NCI-H1930 (cell line): ENCODE measurements around the gene NCEH1.
"Not testable (repeated sequence)": the region's sequence is repeated elsewhere in the genome, so short reads cannot be mapped to it uniquely, and the experiment has no call there.

Experiments
- DNase-seq, 2 experiments: peaks; one replicate each; lab custom pipeline; 2025; lab: John Stamatoyannopoulos, UW

NCEH1 gene

GRCh38 chr3:172707967-172708366 lies 2.9 kb downstream of the NCEH1 start:
- no peak for DNase-seq

GRCh38 chr3:172707030-172707429 lies 3.8 kb downstream of the NCEH1 start:
- no peak for DNase-seq

- DNase-seq, result no peak
Measured at GRCh38 chr3:172705170-172705569, 5.7 kb downstream of the NCEH1 start.

GRCh38 chr3:172704001-172704400 lies 6.9 kb downstream of the NCEH1 start:
- DNase-seq, result no peak

GRCh38 chr3:172702731-172703130 lies 8.1 kb downstream of the NCEH1 start:
- DNase-seq, result not testable (repeated sequence)

- DNase-seq, result no peak
Measured at GRCh38 chr3:172702256-172702655, 8.6 kb downstream of the NCEH1 start.

GRCh38 chr3:172701751-172702150 lies 9.1 kb downstream of the NCEH1 start:
- DNase-seq, result no peak

GRCh38 chr3:172700936-172701455 lies 9.9 kb downstream of the NCEH1 start:
- DNase-seq, result no peak

- DNase-seq, result no peak
Measured at GRCh38 chr3:172700256-172700655, 10.6 kb downstream of the NCEH1 start.

- no peak for DNase-seq
Measured at GRCh38 chr3:172699031-172699430, 11.8 kb downstream of the NCEH1 start.

GRCh38 chr3:172698631-172699030 lies 12.2 kb downstream of the NCEH1 start:
- DNase-seq, result no peak

- no peak for DNase-seq
Measured at GRCh38 chr3:172697558-172697957, 13.3 kb downstream of the NCEH1 start.

GRCh38 chr3:172696357-172696756 lies 14.5 kb downstream of the NCEH1 start:
- DNase-seq, result no peak

- DNase-seq, result no peak
Measured at GRCh38 chr3:172694573-172695246, 16.2 kb downstream of the NCEH1 start.

GRCh38 chr3:172692751-172693338 lies 18.0 kb downstream of the NCEH1 start:
- no peak for DNase-seq

GRCh38 chr3:172690936-172691335 lies 19.9 kb downstream of the NCEH1 start:
- DNase-seq, result no peak

GRCh38 chr3:172688588-172688987 lies 22.3 kb downstream of the NCEH1 start:
- DNase-seq, result no peak

- no peak for DNase-seq
Measured at GRCh38 chr3:172687501-172687900, 23.4 kb downstream of the NCEH1 start.

GRCh38 chr3:172685331-172686214 lies 25.3 kb downstream of the NCEH1 start:
- DNase-seq, result no peak

- no peak for DNase-seq
Measured at GRCh38 chr3:172680684-172681083, 30.2 kb downstream of the NCEH1 start.

- no peak for DNase-seq
Measured at GRCh38 chr3:172679599-172679998, 31.3 kb downstream of the NCEH1 start.

GRCh38 chr3:172678068-172678467 lies 32.8 kb downstream of the NCEH1 start:
- DNase-seq, result no peak
